Measurements from ENCODE around the gene GEMIN8. TPM values are rescaled to one million over a fixed set of nuclear protein-coding genes. Genes with fewer than 3 reads are reported as not detected.
A peak's percentile ranks its signal among the peaks of the same experiment; 100 is the strongest.

GEMIN8 gene
- polyA plus RNA-seq, 1 donor from 2014 or later: 26.1 TPM

DNA sequence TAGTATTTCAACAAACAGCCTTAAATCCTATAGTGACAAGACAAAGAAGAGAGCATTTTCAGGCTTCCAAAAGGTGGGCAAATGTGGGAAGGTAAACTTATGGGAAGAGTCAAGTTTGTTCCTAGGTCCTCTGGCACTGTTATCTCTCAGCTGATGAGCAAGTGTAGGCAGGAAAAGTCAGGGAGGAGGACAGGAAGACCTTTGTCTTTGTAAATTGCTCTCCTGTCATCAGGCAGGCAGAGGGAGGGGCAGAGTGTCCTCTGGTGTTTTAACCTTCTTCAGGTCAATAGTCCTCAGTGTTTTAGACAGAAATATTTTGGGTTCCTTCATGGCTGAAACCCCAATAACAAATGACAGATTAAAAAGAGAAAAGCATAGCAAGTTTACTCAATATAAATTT lies 13.5 kb upstream of the GEMIN8 start:
- Histone ChIP-seq H3K79me2 (replicated peaks; ENCODE audit: insufficient read depth, low read length) (no peaks in the 10 kb centered on the region), H3K9ac (ENCODE audit: low read length) (no peak overlapping the region), H3F3A (ENCODE audit: insufficient read depth, low read length, poor library complexity, severe bottlenecking) (no peaks in the 10 kb centered on the region), H3K27me3 (ENCODE audit: insufficient read depth, low read depth, low read length) (no peaks in the 10 kb centered on the region), H3K4me3 (ENCODE audit: low read length) (no peak overlapping the region), H3K36me3 (ENCODE audit: insufficient read depth, low read length) (no peaks in the 10 kb centered on the region), H4K20me1 (ENCODE audit: insufficient read depth) (no peaks in the 10 kb centered on the region), H3K9me3 (ENCODE audit: low read length) (no peaks in the 10 kb centered on the region), H3K27ac (ENCODE audit: low read length) (no peak overlapping the region), H2AFZ (ENCODE audit: low read depth, low read length) (no peak overlapping the region), H3K4me2 (ENCODE audit: low read length) (no peak overlapping the region), H3K9me2 (ENCODE audit: insufficient read depth, low read length) (no peaks in the 10 kb centered on the region)
- TF ChIP-seq POLR2AphosphoS5 (IDR thresholded peaks at IDR 0.05) (no peak), RAD21 (conservative IDR thresholded peaks at IDR 0.05) (no peak), EZH2 (IDR thresholded peaks at IDR 0.05; ENCODE audit: borderline replicate concordance, insufficient read depth, low read length, poor library complexity, severe bottlenecking) (no peak), EP300 (conservative IDR thresholded peaks at IDR 0.05; ENCODE audit: poor library complexity, severe bottlenecking) (no peak), MXI1 (conservative IDR thresholded peaks at IDR 0.05; ENCODE audit: poor library complexity, severe bottlenecking) (no peak), SMC3 (conservative IDR thresholded peaks at IDR 0.05; ENCODE audit: poor library complexity) (no peak), TAF1 (IDR thresholded peaks at IDR 0.05; ENCODE audit: low read depth) (no peak)
- TF ChIP-seq, protein P1, sequence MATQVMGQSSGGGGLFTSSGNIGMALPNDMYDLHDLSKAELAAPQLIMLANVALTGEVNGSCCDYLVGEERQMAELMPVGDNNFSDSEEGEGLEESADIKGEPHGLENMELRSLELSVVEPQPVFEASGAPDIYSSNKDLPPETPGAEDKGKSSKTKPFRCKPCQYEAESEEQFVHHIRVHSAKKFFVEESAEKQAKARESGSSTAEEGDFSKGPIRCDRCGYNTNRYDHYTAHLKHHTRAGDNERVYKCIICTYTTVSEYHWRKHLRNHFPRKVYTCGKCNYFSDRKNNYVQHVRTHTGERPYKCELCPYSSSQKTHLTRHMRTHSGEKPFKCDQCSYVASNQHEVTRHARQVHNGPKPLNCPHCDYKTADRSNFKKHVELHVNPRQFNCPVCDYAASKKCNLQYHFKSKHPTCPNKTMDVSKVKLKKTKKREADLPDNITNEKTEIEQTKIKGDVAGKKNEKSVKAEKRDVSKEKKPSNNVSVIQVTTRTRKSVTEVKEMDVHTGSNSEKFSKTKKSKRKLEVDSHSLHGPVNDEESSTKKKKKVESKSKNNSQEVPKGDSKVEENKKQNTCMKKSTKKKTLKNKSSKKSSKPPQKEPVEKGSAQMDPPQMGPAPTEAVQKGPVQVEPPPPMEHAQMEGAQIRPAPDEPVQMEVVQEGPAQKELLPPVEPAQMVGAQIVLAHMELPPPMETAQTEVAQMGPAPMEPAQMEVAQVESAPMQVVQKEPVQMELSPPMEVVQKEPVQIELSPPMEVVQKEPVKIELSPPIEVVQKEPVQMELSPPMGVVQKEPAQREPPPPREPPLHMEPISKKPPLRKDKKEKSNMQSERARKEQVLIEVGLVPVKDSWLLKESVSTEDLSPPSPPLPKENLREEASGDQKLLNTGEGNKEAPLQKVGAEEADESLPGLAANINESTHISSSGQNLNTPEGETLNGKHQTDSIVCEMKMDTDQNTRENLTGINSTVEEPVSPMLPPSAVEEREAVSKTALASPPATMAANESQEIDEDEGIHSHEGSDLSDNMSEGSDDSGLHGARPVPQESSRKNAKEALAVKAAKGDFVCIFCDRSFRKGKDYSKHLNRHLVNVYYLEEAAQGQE (IDR thresholded peaks at IDR 0.05; ENCODE audit: borderline replicate concordance): no peak
- TF ChIP-seq, protein P2, sequence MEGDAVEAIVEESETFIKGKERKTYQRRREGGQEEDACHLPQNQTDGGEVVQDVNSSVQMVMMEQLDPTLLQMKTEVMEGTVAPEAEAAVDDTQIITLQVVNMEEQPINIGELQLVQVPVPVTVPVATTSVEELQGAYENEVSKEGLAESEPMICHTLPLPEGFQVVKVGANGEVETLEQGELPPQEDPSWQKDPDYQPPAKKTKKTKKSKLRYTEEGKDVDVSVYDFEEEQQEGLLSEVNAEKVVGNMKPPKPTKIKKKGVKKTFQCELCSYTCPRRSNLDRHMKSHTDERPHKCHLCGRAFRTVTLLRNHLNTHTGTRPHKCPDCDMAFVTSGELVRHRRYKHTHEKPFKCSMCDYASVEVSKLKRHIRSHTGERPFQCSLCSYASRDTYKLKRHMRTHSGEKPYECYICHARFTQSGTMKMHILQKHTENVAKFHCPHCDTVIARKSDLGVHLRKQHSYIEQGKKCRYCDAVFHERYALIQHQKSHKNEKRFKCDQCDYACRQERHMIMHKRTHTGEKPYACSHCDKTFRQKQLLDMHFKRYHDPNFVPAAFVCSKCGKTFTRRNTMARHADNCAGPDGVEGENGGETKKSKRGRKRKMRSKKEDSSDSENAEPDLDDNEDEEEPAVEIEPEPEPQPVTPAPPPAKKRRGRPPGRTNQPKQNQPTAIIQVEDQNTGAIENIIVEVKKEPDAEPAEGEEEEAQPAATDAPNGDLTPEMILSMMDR (IDR thresholded peaks at IDR 0.05; ENCODE audit: poor library complexity, severe bottlenecking): no peak

DNA sequence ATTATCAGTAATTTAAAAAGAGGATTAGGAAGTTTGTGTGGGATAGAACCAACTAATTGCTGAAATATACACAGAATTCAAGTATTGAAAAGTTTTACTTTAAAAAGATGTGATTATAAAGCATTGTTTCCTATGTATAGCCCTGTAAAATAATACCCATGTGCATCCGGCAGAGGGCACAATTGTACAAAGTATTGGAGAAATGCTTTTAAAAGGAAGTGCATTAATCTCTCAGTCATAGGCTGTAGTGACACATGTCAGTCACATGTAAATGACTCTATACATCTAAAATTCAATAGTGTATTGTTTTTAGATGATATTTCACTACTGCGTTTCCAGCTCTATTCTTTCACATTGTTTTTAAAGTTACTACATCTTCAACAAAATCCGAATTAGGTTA lies 9.7 kb upstream of the GEMIN8 start:
- Histone ChIP-seq H3K4me3 (ENCODE audit: low read length) (no peak overlapping the region), H2AFZ (ENCODE audit: low read depth, low read length) (no peak overlapping the region), H3K9me3 (ENCODE audit: low read length) (no peaks in the 10 kb centered on the region), H3K9ac (ENCODE audit: low read length) (no peak overlapping the region), H3K36me3 (ENCODE audit: insufficient read depth, low read length) (no peaks in the 10 kb centered on the region), H3K79me2 (replicated peaks; ENCODE audit: insufficient read depth, low read length) (no peaks in the 10 kb centered on the region), H3K4me2 (ENCODE audit: low read length) (no peak overlapping the region), H3K27ac (ENCODE audit: low read length) (no peak overlapping the region), H3K27me3 (ENCODE audit: insufficient read depth, low read depth, low read length) (no peaks in the 10 kb centered on the region), H3K9me2 (ENCODE audit: insufficient read depth, low read length) (no peaks in the 10 kb centered on the region), H4K20me1 (ENCODE audit: insufficient read depth) (no peaks in the 10 kb centered on the region), H3F3A (ENCODE audit: insufficient read depth, low read length, poor library complexity, severe bottlenecking) (no peaks in the 10 kb centered on the region)
- TF ChIP-seq, protein P1 (IDR thresholded peaks at IDR 0.05; ENCODE audit: borderline replicate concordance): no peak
- TF ChIP-seq POLR2AphosphoS5 (IDR thresholded peaks at IDR 0.05) (no peak), EZH2 (IDR thresholded peaks at IDR 0.05; ENCODE audit: borderline replicate concordance, insufficient read depth, low read length, poor library complexity, severe bottlenecking) (no peak), SMC3 (conservative IDR thresholded peaks at IDR 0.05; ENCODE audit: poor library complexity) (peak; percentile 85), EP300 (conservative IDR thresholded peaks at IDR 0.05; ENCODE audit: poor library complexity, severe bottlenecking) (peak; percentile 84), MXI1 (conservative IDR thresholded peaks at IDR 0.05; ENCODE audit: poor library complexity, severe bottlenecking) (no peak), RAD21 (conservative IDR thresholded peaks at IDR 0.05) (peak; percentile 86), TAF1 (IDR thresholded peaks at IDR 0.05; ENCODE audit: low read depth) (no peak)
- TF ChIP-seq, protein P2 (IDR thresholded peaks at IDR 0.05; ENCODE audit: poor library complexity, severe bottlenecking): peak; percentile 79
